GM19193 (cell line): Measurements from ENCODE around the gene APBA1.

Source experiments
- POLR2A ChIP-seq: IDR thresholded peaks from 4 replicates; pipeline ENCODE4 v1.6.1; 2011; ENCODE audit not compliant: insufficient read depth, insufficient read length; ENCODE audit errors: extremely low read depth

The APBA1 gene

DNA sequence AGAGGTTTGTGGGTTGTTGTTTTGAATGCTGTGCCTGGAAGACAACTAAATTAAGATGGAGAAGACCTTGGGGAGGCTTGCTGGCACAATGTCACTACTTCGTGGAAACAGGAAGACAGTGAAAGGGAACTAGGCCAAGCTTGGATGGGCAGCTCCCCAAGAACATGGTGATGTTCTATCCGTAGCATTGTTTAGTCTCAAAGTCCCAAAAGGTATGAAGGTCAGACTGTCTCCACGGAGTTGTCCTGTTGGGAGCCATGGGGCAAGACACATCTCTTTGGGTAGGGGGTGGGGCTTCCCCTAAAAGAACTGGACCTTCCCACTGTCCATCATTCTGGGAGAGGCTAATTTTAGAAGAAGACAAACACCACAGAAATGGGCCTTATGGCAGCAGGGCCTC lies 206.7 kb downstream of the APBA1 start:
- TF ChIP-seq POLR2A: no peak

DNA sequence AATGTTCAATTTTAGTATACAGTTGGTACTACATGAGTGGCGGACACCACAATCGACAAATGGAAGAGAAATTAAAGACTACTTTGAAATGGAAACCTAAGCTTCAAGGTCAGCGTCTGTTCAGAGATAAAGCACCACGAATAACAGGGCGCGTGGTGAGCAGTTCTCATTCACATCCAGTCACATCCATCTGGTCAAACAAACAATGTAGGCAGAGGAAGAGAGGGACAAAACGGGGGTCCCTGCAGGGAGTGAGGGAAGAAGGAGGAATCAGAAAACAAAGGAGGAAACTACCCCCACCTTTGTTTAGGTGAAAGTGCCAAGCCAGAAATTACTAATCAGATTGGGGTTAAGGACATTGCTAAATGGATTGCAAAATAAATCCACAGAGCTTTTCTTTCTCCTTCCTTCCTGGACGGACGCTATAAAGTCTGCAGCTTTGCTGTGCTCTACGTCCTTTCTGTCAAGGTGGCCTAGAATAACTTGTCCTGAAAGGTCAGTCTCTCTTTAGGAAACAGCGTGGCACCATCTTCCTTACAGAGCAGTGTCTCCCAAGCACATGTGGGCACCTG lies 208.6 kb downstream of the APBA1 start:
- TF ChIP-seq POLR2A: no peak

DNA sequence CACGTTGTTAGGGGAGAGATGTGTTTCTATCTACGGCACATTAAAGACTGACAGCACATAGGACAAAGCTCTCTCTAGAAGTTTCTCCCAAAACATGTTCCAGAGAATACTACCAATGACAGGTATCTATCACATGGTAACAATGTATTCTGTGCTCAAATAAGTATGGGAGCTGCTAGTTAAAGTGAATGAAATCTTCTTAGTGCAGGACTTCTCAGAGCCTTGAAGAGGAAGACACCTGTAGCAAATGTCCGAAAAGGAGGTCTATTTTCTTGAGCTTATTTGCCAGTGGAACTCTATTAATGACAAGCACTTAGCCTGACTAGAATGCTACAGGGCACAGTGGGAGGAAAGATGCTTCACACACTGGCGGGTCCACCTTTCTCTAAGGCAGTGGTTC lies 209.8 kb downstream of the APBA1 start:
- TF ChIP-seq POLR2A: no peak

DNA sequence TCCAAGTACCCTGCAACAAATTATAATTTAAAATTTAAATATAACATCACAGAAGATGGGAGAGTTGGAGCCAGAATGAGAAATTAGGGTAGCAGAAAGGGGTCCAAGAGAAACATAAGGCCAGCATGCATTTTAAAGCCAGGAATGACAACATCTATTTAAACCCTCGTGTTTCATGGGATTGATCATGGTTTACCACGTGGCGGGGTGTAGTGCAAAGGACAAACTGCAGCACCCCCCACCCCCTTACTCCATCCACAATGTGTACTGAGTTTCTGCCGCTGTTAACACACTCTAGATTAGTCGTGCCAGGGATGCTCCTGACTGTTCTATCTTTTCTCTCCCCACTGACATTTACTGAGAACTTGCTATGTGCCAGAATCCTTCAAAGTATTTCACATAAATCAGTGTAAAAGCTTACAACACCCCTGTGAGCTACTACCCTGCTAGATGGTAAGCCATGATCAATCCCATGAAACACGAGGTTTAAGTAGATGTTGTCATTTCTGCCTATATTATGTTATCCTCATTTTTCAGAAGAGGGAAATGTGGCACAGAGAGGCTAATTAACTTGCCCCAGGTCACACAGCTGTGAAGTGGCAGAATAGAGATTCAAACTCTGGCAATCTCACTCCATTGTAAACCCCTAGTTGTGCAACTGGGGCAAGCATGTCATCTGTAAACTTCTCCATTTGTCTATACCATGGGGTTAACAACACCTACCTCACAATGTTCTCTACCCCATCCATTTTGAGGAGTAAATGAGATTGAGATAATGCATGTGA lies 210.9 kb downstream of the APBA1 start:
- no peak for TF ChIP-seq POLR2A

- no peak for TF ChIP-seq POLR2A
Observed at GRCh38 chr9:69460012-69460411, 212.2 kb downstream of the APBA1 start.

DNA sequence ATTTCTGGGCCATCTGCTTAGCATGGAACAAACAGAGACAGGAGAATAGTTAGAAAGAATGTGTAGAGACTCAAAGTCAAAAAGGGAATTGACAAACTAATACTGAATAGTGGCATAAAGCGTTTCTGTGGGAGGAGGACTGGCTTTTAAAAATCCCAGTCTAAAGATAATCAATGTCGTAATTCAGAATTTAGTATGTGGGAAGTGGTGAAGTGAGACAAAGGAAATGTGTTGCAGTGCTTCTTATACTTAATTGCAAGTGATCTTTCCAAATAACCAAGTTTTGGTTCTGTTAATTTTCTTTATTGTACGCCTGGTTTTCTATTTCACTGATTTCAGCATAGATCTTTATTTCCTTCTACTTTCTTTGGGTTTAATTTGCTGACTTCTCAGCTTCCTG lies 214.0 kb downstream of the APBA1 start:
- no peak for TF ChIP-seq POLR2A

DNA sequence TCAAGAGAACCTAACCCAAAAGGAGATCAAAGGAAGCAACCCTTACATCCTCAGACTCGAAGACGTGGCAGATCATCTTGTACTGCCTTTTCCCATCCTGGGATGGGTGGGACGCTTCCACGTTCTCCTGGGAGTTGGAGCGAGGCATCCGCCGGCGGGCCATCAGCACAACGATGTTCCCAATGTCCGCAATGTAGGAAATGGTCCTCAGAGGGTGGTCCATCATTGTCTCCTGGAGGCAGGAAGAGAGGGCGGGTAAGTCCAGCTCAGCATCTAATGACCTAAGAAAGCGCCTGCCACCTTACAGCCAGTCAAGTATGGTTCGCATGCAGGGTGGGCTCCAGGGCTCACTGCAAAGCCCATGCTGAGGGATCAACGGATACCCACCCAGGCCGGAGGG lies 216.0 kb downstream of the APBA1 start:
- no peak for TF ChIP-seq POLR2A

DNA sequence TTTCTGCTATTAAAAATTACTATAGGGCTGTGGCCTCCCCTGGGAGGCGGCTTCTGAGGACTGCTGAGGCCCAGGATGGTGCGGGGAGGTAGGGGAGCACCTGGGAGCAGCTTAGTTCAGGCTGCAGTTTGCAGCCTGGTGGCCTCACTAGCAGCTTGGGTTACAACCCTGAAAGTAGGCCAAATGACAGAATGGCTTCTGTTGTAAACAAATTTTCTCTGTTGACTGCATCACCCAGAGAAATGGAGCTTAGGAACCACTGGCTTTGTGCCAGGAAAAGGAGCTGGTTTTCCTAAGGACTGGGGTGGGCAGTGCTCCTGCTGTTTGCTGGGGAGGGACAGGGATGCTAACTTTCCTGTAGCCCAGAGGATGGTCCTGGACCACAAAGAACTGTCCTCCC lies 216.9 kb downstream of the APBA1 start:
- TF ChIP-seq POLR2A: no peak

- no peak for TF ChIP-seq POLR2A
Observed at GRCh38 chr9:69454321-69454720, 217.8 kb downstream of the APBA1 start.

DNA sequence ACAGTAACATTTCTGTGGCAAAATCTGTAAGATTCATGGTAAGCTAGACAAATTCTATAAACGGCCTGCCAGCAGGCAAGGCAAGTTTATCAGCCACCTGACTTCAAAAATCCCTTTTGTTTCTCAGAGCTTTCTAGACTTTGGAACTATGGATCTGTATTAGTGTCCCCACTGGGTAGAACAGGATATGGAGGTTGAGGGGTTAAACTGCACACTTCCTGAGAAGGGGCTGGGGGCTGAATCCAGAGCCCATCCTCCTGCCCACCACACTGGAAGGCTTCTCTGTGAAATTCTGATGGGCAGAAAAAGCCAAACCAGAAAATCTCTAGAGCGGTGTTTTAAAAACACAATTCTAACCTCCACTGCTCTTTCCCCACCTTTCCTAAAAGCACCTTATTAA lies 218.4 kb downstream of the APBA1 start:
- TF ChIP-seq POLR2A: no peak

DNA sequence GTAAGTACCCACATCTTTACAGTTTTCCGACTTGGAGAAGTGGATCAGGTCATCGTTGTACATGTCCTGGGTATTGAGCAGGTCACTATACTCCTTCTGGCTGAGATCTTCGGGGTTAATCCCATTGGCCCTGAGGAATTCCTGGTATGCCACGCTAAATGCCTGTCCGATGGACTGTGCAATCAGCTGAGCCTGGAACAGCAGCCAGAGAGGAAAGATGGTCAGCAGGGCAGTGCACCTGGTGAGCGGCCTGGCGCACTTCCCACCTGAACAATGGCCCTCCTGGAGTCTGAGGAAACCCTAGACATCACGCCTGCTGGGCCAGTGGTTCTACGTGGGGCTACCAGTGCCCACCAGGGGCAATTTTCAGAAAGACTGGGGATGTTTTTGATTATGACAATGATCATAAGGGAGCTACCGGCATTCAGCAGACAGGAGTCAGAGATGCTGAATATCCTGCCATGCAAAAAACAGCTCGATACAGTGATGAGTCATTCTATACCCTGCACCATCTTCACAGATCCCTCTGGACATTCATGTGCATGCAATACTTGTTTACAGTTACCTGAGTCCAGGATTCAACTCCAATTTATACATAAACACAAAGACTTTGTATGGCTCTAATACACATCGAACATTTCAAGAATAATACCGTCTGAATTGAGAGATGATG lies 219.9 kb downstream of the APBA1 start:
- TF ChIP-seq POLR2A: no peak

GRCh38 chr9:69446496-69446895 lies 225.7 kb downstream of the APBA1 start:
- no peak for TF ChIP-seq POLR2A

GRCh38 chr9:69445251-69445650 lies 226.9 kb downstream of the APBA1 start:
- TF ChIP-seq POLR2A: no peak

DNA sequence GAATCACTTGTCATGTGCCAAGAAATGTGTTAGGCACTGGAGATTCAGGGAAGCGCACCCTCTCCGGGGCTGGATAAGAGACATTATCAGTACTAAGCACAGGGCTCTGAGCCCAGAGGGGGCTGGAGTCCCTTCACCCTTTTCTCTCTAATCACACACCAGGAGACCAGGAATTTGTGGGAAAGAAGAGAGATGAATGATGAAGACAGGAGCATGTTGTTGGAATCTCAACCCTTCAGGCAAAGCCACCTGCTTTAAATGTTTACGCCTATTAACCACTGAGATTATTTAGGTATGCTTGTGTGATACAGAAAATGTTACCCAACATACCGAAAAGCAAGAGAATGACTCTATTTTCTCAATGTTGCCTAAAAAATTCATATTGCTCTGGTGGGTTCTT lies 227.4 kb downstream of the APBA1 start:
- no peak for TF ChIP-seq POLR2A

GRCh38 chr9:69444021-69444420 lies 228.2 kb downstream of the APBA1 start:
- no peak for TF ChIP-seq POLR2A

- TF ChIP-seq POLR2A: no peak
Observed at GRCh38 chr9:69443178-69443577, 229.0 kb downstream of the APBA1 start.

DNA sequence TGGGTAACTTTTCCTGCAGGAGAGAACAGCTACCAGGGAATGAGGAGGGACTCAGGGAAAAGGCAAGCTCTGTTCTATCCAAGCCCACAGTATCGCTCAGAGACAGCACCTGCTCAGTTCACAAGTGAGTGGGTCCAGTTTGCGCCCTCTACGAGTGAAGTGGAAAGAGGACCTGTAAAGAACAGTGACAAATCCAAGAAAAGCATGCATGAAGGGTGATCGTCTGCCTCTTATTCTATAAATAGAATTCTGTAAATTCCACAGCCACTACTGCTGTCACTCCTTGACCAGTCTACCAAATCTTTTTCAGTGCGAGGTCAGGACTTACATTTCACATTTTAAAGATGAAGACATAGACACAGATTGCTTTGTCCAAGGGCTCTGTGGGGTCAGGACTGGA lies 229.7 kb downstream of the APBA1 start:
- TF ChIP-seq POLR2A: no peak

GRCh38 chr9:69433968-69434367 lies 238.2 kb downstream of the APBA1 start:
- no peak for TF ChIP-seq POLR2A
